Thymus (tissue), 11 donors: ENCODE measurements around the gene UTP11. TPM values are rescaled to one million over a fixed set of nuclear protein-coding genes. Genes with fewer than 3 reads are reported as not detected.

Experiments used
- DNase-seq, 9 donors: peaks; one replicate each; pipeline ENCODE4 v3.0.0-alpha.2; 2013; ENCODE audit warnings: low spot score in 9 of 9, low read depth in 6 of 9, missing footprints in 1 of 9
- H3K27ac ChIP-seq, 2 donors: one replicate each; pipeline ENCODE4 v1.5.1; 2013; ENCODE audit warnings: control low read depth in 1 of 2, low read depth in 1 of 2, low read length in 1 of 2, mild to moderate bottlenecking in 1 of 2, moderate library complexity in 1 of 2
- H3K27me3 ChIP-seq, 2 donors: one replicate each; pipeline ENCODE4 v1.5.1; 2013; ENCODE audit warnings: low read length in 1 of 2; ENCODE audit not compliant: control insufficient read depth in 2 of 2, insufficient read depth in 1 of 2
- H3K36me3 ChIP-seq, 2 donors: one replicate each; pipeline ENCODE4 v1.5.1; 2013; ENCODE audit warnings: low read length in 1 of 2, mild to moderate bottlenecking in 1 of 2, moderate library complexity in 1 of 2; ENCODE audit not compliant: control insufficient read depth in 2 of 2, insufficient read depth in 2 of 2
- H3K4me1 ChIP-seq, 2 donors: one replicate each; pipeline ENCODE4 v1.5.1; 2013; ENCODE audit warnings: low read length in 2 of 2; ENCODE audit not compliant: control insufficient read depth in 2 of 2, insufficient read depth in 2 of 2
- H3K4me3 ChIP-seq, 2 donors: one replicate each; pipeline ENCODE4 v1.5.1; 2013; ENCODE audit warnings: low read length in 2 of 2, control low read depth in 1 of 2, mild to moderate bottlenecking in 1 of 2
- H3K9me3 ChIP-seq, 2 donors: one replicate each; pipeline ENCODE4 v1.5.1; 2013; ENCODE audit warnings: low read length in 1 of 2, mild to moderate bottlenecking in 1 of 2; ENCODE audit not compliant: control insufficient read depth in 2 of 2, insufficient read depth in 1 of 2
- whole genome bisulfite sequencing: extraction: QIAGEN DNeasy Blood & Tissue Kit; methylation state at CpG from one replicate; pipeline ENCODE4 v1.1.7; 2013; 5-methylcytosine and 5-hydroxymethylcytosine counted together
- polyA plus RNA-seq: library from polyadenylated mRNA; stranded (reverse); fragments of 200-250 nt; gene quantifications from one replicate; pipeline ENCODE4 v1.2.3, GENCODE V29; 2013
- total RNA-seq: library from RNA; stranded (reverse); fragments of 120-200 nt; gene quantifications from one replicate; pipeline ENCODE4 v1.2.4, GENCODE V29; 2013
- donor health status: healthy.

Gene UTP11
- total and polyA plus RNA-seq, 2 donors: 30.3 to 36.6 TPM

- peaks cover 0 to 6% of the 10 kb centered on the region in 2 donors for H3K27me3 ChIP-seq
- 82% methylated on average over 8 of the region's 8 CpGs for WGBS
- H3K9me3 ChIP-seq: peaks cover 0 to 5% of the 10 kb centered on the region in 2 donors
- peaks cover 12 to 41% of the 10 kb centered on the region in 2 donors for H3K4me1 ChIP-seq
- H3K36me3 ChIP-seq: peaks cover 0 to 2% of the 10 kb centered on the region in 2 donors
- DNase-seq: peak in 1 of 9 donors; percentile 70
- H3K4me3 ChIP-seq: no peak overlapping the region
- H3K27ac ChIP-seq: peak overlapping the region; percentile 46 to 55
Measured at GRCh38 chr1:38009088-38009840, 3.3 kb upstream of the UTP11 start.

GRCh38 chr1:38009841-38010180, 2.7 kb upstream of the UTP11 start:
- DNase-seq: no peak
- H3K9me3 ChIP-seq: peaks cover 0 to 5% of the 10 kb centered on the region in 2 donors
- WGBS: 88% methylated on average over 6 of the region's 6 CpGs
- no peak overlapping the region for H3K4me3 ChIP-seq
- H3K36me3 ChIP-seq: peaks cover 0 to 3% of the 10 kb centered on the region in 2 donors
- H3K27me3 ChIP-seq: peaks cover 0 to under 1% of the 10 kb centered on the region in 2 donors
- peaks cover 9 to 36% of the 10 kb centered on the region in 2 donors for H3K4me1 ChIP-seq
- no peak overlapping the region for H3K27ac ChIP-seq

- H3K4me3 ChIP-seq: peak overlapping the region; percentile 80 to 89
- peaks cover 9 to 32% of the 10 kb centered on the region in 2 donors for H3K4me1 ChIP-seq
- H3K27me3 ChIP-seq: no peaks in the 10 kb centered on the region
- peaks cover 0 to 5% of the 10 kb centered on the region in 2 donors for H3K9me3 ChIP-seq
- peaks cover 18 to 21% of the 10 kb centered on the region in 2 donors for H3K36me3 ChIP-seq
- no peak for DNase-seq
- 21% methylated on average over 4 of the region's 4 CpGs for WGBS
- H3K27ac ChIP-seq: peak overlapping the region in 1 of 2 donors; percentile 92
Measured at GRCh38 chr1:38013227-38013622, 691 bp downstream of the UTP11 start.

- 81% methylated on average over 4 of the region's 4 CpGs for WGBS
- Histone ChIP-seq H3K27ac (no peak overlapping the region), H3K27me3 (no peaks in the 10 kb centered on the region), H3K36me3 (peaks cover 21 to 30% of the 10 kb centered on the region in 2 donors), H3K9me3 (peaks cover 0 to 5% of the 10 kb centered on the region in 2 donors), H3K4me3 (no peak overlapping the region), H3K4me1 (peaks cover 9 to 28% of the 10 kb centered on the region in 2 donors)
- DNase-seq: no peak
Measured at GRCh38 chr1:38014171-38014570, 1.6 kb downstream of the UTP11 start.

GRCh38 chr1:38014724-38015424, 2.3 kb downstream of the UTP11 start:
- WGBS: 95% methylated on average over 11 of the region's 11 CpGs
- Histone ChIP-seq H3K27ac (no peak overlapping the region), H3K36me3 (peaks cover 25 to 36% of the 10 kb centered on the region in 2 donors), H3K9me3 (peaks cover 0 to 5% of the 10 kb centered on the region in 2 donors), H3K4me3 (no peak overlapping the region), H3K4me1 (peaks cover 9 to 21% of the 10 kb centered on the region in 2 donors), H3K27me3 (no peaks in the 10 kb centered on the region)
- DNase-seq: no peak

- no peaks in the 10 kb centered on the region for H3K27me3 ChIP-seq
- 92% methylated on average over 6 of the region's 6 CpGs for WGBS
- H3K9me3 ChIP-seq: peaks cover 0 to 5% of the 10 kb centered on the region in 2 donors
- DNase-seq: no peak
- H3K36me3 ChIP-seq: peaks cover 34 to 47% of the 10 kb centered on the region in 2 donors
- no peak overlapping the region for H3K4me3 ChIP-seq
- H3K4me1 ChIP-seq: peaks cover 9 to 18% of the 10 kb centered on the region in 2 donors
- H3K27ac ChIP-seq: peak overlapping the region in 1 of 2 donors; percentile 32
Measured at GRCh38 chr1:38015978-38016725, 3.6 kb downstream of the UTP11 start.

- peaks cover 3% of the 10 kb centered on the region in 2 donors for H3K4me1 ChIP-seq
- H3K27me3 ChIP-seq: no peaks in the 10 kb centered on the region
- H3K4me3 ChIP-seq: no peak overlapping the region
- 80% methylated on average over 6 of the region's 6 CpGs for WGBS
- H3K27ac ChIP-seq: no peak overlapping the region
- H3K36me3 ChIP-seq: peaks cover 47 to 71% of the 10 kb centered on the region in 2 donors
- no peaks in the 10 kb centered on the region for H3K9me3 ChIP-seq
- peak in 1 of 9 donors; percentile 61 for DNase-seq
Measured at GRCh38 chr1:38018864-38019343, 6.4 kb downstream of the UTP11 start.

- 97% methylated on average over 2 of the region's 2 CpGs for WGBS
- no peak overlapping the region for H3K4me3 ChIP-seq
Measured at GRCh38 chr1:38020396-38020795, 7.9 kb downstream of the UTP11 start.

More at GRCh38 chr1:38020396-38020795, 7.9 kb downstream of the UTP11 start:
- Histone ChIP-seq H3K36me3 (peaks cover 51 to 76% of the 10 kb centered on the region in 2 donors), H3K4me1 (no peaks in the 10 kb centered on the region), H3K27ac (no peak overlapping the region), H3K9me3 (no peaks in the 10 kb centered on the region), H3K27me3 (no peaks in the 10 kb centered on the region)
- DNase-seq: no peak
